Measurements from ENCODE around the gene ABCC4. TPM values are rescaled to one million over a fixed set of nuclear protein-coding genes. Genes with fewer than 3 reads are reported as not detected.

ABCC4 gene
- total and polyA plus RNA-seq, 2 of the 13 experiments (the other 11 are each of a cell fraction or from before 2014, with no cell fraction given): 4.2 to 11.3 TPM

DNA sequence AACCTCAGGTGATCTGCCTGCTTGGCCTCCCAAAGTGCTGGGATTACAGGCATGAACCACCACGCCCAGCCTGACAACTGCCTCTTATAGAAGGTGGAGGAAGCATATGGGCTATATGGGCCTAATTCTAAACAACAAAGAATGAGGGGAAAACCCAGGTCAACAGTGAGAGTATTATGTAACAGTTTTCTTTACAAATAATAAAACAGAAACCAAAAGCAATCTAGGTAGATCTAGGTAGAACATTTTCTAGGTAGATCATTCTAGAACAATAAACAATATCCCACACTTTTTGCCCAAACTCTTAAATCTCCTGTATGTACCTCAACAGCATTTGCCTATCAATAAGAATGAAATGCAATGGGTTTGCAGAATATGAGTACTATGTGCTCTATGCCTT, 267.4 kb downstream of the ABCC4 start:
- H3K27me3 ChIP-seq (ENCODE audit: control insufficient read depth in 1 of 2, insufficient read depth in 2 of 2, low read length in 2 of 2): no peaks in the 10 kb centered on the region
- DNase-seq (ENCODE audit: low spot score) (no peak), ATAC-seq (no peak), FAIRE-seq (no peak)
- in situ Hi-C loops (cut with HindIII; ENCODE audit: extremely low pct_ligation_motif_present, low pct_unique_long_range_greater_than_20kb) (no loop called here), intact Hi-C loops (cut with micrococcal nuclease; ENCODE audit: unreplicated experiment) (no loop called here)
- no peak overlapping the region for H2AFZ ChIP-seq (ENCODE audit: low read length)
- H3K4me2 ChIP-seq (ENCODE audit: low read depth, low read length): no peak overlapping the region
- no peaks in the 10 kb centered on the region for H3K9me3 ChIP-seq (ENCODE audit: low read length)
- no peaks in the 10 kb centered on the region for H4K20me1 ChIP-seq (ENCODE audit: insufficient read depth, low read length)
- no peaks in the 10 kb centered on the region for H3K79me2 ChIP-seq (ENCODE audit: insufficient read depth, low read length)
- POLR2A ChIA-PET: no interaction called here
- WGBS (ENCODE audit: low lambda C conversion rate): 91% methylated on average over 1 of the region's 1 CpG
- H3K27ac ChIP-seq (ENCODE audit: extremely low read length, insufficient read depth, low read length): no peak overlapping the region
- H3K4me3 ChIP-seq (replicated peaks in 1 of 3; ENCODE audit: insufficient read depth in 1 of 3, low read depth in 2 of 3, low read length in 3 of 3): no peak overlapping the region
- no TSS peak for BruUV-seq (replicated peaks)
- H3K36me3 ChIP-seq (replicated peaks in 1 of 2; ENCODE audit: control insufficient read depth in 1 of 2, insufficient read depth in 2 of 2, low read length in 2 of 2): peaks cover 0 to 1% of the 10 kb centered on the region in 2 experiments; a peak in 1 of 5 replicates
- TF ChIP-seq FOSL2 (CRISPR knock-in tag; IDR thresholded peaks at IDR 0.05) (no peak), ZBTB33 (CRISPR knock-in tag; IDR thresholded peaks at IDR 0.05) (no peak), BATF2 (CRISPR knock-in tag; IDR thresholded peaks at IDR 0.05) (no peak), U2AF1 (optimal IDR thresholded peaks at IDR 0.05; ENCODE audit: low read depth, low read length) (no peak), ZNF605 (CRISPR knock-in tag; IDR thresholded peaks at IDR 0.05) (no peak), KAT7 (CRISPR knock-in tag; IDR thresholded peaks at IDR 0.05; ENCODE audit: borderline replicate concordance) (no peak), REXO4 (CRISPR knock-in tag; IDR thresholded peaks at IDR 0.05; ENCODE audit: borderline replicate concordance) (no peak)
- no peak overlapping the region for H3K9ac ChIP-seq (ENCODE audit: insufficient read depth, low read depth, low read length)
- H3K4me1 ChIP-seq (ENCODE audit: insufficient read depth, low read length): no peaks in the 10 kb centered on the region
- CTCF ChIA-PET (ENCODE audit: low intra/inter-chr PET ratio, low total read pairs): no interaction called here

Data from HepG2 (cell line).